ENCODE results near the gene FBXL20.

DNA sequence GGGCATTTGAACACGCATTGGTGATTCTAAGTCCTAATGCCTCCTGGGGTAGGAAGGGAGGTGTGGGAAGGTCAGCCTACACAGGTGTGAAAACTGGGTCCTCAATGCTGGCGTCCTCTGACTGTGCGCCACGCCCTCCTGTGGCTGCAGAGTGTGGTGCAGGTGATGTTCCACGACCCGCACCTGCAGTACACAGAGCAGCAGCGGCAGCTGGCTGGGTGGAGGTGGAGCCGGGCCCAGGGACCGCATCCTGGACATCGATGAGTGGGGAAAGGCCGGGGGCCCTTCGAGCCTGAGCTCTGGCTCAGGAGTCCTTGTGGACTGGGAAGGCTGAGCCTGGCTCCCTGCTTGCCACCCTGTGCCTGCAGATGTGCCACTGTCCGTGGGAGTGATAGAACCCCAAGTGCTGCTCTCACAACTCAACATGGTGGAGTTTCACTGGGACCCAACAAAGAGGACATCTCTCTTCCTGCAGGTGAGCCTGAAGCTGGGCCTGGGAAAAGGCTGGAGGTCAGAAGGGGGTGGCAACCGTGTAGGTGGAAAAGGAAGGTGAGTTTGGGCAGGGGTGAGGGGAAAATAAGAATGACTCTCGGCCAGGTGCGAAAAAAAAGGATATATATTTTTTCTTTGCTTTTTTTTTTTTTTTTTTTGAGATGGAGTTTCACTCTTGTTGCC is 161.6 kb downstream of the FBXL20 start:
- TF ChIP-seq, protein P1, sequence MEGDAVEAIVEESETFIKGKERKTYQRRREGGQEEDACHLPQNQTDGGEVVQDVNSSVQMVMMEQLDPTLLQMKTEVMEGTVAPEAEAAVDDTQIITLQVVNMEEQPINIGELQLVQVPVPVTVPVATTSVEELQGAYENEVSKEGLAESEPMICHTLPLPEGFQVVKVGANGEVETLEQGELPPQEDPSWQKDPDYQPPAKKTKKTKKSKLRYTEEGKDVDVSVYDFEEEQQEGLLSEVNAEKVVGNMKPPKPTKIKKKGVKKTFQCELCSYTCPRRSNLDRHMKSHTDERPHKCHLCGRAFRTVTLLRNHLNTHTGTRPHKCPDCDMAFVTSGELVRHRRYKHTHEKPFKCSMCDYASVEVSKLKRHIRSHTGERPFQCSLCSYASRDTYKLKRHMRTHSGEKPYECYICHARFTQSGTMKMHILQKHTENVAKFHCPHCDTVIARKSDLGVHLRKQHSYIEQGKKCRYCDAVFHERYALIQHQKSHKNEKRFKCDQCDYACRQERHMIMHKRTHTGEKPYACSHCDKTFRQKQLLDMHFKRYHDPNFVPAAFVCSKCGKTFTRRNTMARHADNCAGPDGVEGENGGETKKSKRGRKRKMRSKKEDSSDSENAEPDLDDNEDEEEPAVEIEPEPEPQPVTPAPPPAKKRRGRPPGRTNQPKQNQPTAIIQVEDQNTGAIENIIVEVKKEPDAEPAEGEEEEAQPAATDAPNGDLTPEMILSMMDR (IDR thresholded peaks at IDR 0.05; ENCODE audit: low read depth, low read length, missing input control) = peak; percentile 41
- no peak for TF ChIP-seq TAF1 (conservative IDR thresholded peaks at IDR 0.05)
- no peak for TF ChIP-seq ZBTB33 (IDR thresholded peaks at IDR 0.05)
- no peak for TF ChIP-seq HNF4G (IDR thresholded peaks at IDR 0.05)
- TF ChIP-seq JUND (IDR thresholded peaks at IDR 0.05) = no peak

Measured in liver (tissue), 3 donors.